CD4-positive, alpha-beta T cell (primary cell): Measurements from ENCODE around the gene PLXND1. TPM values are rescaled to one million over a fixed set of nuclear protein-coding genes. Genes with fewer than 3 reads are reported as not detected.
A peak's percentile ranks its signal among the peaks of the same experiment; 100 is the strongest.

ENCODE experiments used
- ATAC-seq: fragments of 200-7000 bp; cut with Tn5 transposase; one replicate; pipeline ENCODE4 v1.10.0; 2022; ENCODE audit warnings: mild to moderate bottlenecking; ENCODE audit not compliant: poor library complexity
- CTCF ChIA-PET: fragments of 350-600 bp; sonication (Branson Sonifier 250); formaldehyde crosslinking; loops from one replicate; lab custom pipeline; 2021; ENCODE audit warnings: antibody characterized with exemption, inconsistent platforms; lab: Charles Lee
- POLR2A ChIA-PET: fragments of 350-600 bp; sonication (Branson Sonifier 250); formaldehyde crosslinking; loops from one replicate; lab custom pipeline; 2021; ENCODE audit warnings: antibody characterized with exemption, inconsistent platforms; lab: Charles Lee
- DNase-seq, 14 experiments: peaks; one replicate each; pipeline ENCODE4 v3.0.0-alpha.2; 2013 to 2020; ENCODE audit warnings: mixed read lengths in 2 of 14
- H3K27ac ChIP-seq, 2 donors: one replicate each; pipeline versions ENCODE4 v1.5.1 to v1.7.0; 2013; ENCODE audit warnings: low read length in 2 of 2, low read depth in 1 of 2, mild to moderate bottlenecking in 1 of 2
- H3K27me3 ChIP-seq, 2 experiments: 1 replicate in 1 of 2; 2 replicates in 1 of 2; pipeline versions ENCODE4 v1.6.1 to v1.7.0; 2013; ENCODE audit warnings: low read length in 2 of 2, control low read depth in 1 of 2, mild to moderate bottlenecking in 1 of 2, moderate library complexity in 1 of 2; ENCODE audit not compliant: insufficient read depth in 2 of 2, control insufficient read depth in 1 of 2
- H3K36me3 ChIP-seq: one replicate; pipeline ENCODE4 v1.6.1; 2013; ENCODE audit warnings: low read length, control low read depth; ENCODE audit not compliant: insufficient read depth
- H3K4me1 ChIP-seq: one replicate; pipeline ENCODE4 v1.6.1; 2013; ENCODE audit warnings: low read length, control low read depth; ENCODE audit not compliant: insufficient read depth
- H3K4me3 ChIP-seq: one replicate; pipeline ENCODE4 v1.5.1; 2013; ENCODE audit warnings: mild to moderate bottlenecking, low read length, moderate library complexity
- H3K9me3 ChIP-seq, 2 experiments: 1 replicate in 1 of 2; 2 replicates in 1 of 2; pipeline versions ENCODE4 v1.6.1 to v1.7.0; 2013; ENCODE audit warnings: low read length in 2 of 2, mild to moderate bottlenecking in 2 of 2, control low read depth in 1 of 2, moderate library complexity in 1 of 2; ENCODE audit not compliant: control insufficient read depth in 1 of 2, insufficient read depth in 1 of 2
- H3K27ac Mint-ChIP-seq: one replicate; pipeline ENCODE4 v1.8.0; 2020; ENCODE audit warnings: mixed read lengths
- H3K27me3 Mint-ChIP-seq: one replicate; pipeline ENCODE4 v1.8.0; 2021; ENCODE audit warnings: mixed read lengths
- H3K36me3 Mint-ChIP-seq: one replicate; pipeline ENCODE4 v1.8.0; 2021; ENCODE audit warnings: low read depth, mixed read lengths
- H3K4me1 Mint-ChIP-seq: one replicate; pipeline ENCODE4 v1.8.0; 2021; ENCODE audit warnings: low read depth, mixed read lengths
- H3K4me3 Mint-ChIP-seq: one replicate; pipeline ENCODE4 v1.8.0; 2020; ENCODE audit warnings: mild to moderate bottlenecking, mixed read lengths
- H3K9me3 Mint-ChIP-seq: one replicate; pipeline ENCODE4 v1.8.0; 2020; ENCODE audit warnings: mixed read lengths
- intact Hi-C, 2 experiments: fragments of 100-400 bp; cut with DNase I in 1 of 2; cut with micrococcal nuclease in 1 of 2; formaldehyde crosslinking; loops; one replicate each; pipeline versions ENCODE4 v1.15.1 to v1.9.0; 2023 to 2025; cut with DNase I, micrococcal nuclease
- total RNA-seq, 174 experiments: library from RNA in 2 of 174; stranded (reverse) in 2 of 174; gene quantifications; one replicate each; pipeline ENCODE4 v1.2.3 and lab custom pipeline; 2021 to 2026
- TF ChIP-seq, protein P1 (sequence below): fragments of 200-600 bp; IDR thresholded peaks from one replicate; pipeline ENCODE4 v1.8.0; 2022; ENCODE audit warnings: antibody characterized with exemption, mild to moderate bottlenecking

PLXND1 gene
- total RNA-seq, 2 experiments from 2014 or later, result 61.7 to 62.5 TPM

DNA sequence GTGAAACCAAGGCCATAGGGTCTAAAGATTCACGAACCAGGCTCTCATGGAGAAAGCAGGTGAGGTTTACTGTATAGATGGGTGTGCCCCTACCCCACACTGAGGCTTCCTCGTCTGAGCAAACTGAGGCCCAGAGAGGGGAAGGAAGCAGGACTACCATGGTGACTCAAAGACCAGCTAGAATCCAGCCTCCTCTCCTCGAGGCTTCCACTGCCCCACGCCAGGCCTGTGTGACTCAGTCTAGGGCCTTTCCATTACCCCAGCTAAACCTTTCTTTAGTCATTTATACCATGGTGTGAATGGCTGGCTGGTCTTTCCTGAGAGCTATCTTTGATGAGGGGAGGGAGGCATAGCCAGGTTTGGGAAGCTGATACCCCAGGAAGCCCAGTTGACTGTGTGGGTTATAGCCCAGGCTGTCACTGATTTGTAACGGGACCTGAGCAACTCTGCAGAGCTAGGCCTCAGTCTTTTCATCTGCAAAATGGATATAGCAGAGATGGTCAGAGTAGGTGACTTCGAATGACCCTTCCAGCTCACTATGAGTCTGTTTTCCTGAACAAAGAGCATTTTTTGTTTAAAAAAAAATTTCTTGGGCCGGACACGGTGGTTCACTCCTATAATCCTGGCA lies 81.0 kb downstream of the PLXND1 start:
- CTCF ChIA-PET, result no interaction called here
- no peaks in the 10 kb centered on the region for H3K27me3 ChIP-seq
- no peak overlapping the region for H3K4me3 ChIP-seq
- DNase-seq (peak in 2 of 14 experiments; percentile 62 to 73), ATAC-seq (no peak)
- intact Hi-C loops, result no loop called here
- H3K27ac ChIP-seq, result no peak overlapping the region
- Mint-ChIP-seq H3K36me3 (no peaks in the 10 kb centered on the region), H3K9me3 (no peaks in the 10 kb centered on the region), H3K27me3 (no peaks in the 10 kb centered on the region), H3K4me3 (no peak overlapping the region), H3K27ac (no peak overlapping the region), H3K4me1 (no peaks in the 10 kb centered on the region)
- no peaks in the 10 kb centered on the region for H3K9me3 ChIP-seq
- POLR2A ChIA-PET, result no interaction called here
- no peaks in the 10 kb centered on the region for H3K36me3 ChIP-seq
- peaks cover 3% of the 10 kb centered on the region for H3K4me1 ChIP-seq
- TF ChIP-seq, protein P1, sequence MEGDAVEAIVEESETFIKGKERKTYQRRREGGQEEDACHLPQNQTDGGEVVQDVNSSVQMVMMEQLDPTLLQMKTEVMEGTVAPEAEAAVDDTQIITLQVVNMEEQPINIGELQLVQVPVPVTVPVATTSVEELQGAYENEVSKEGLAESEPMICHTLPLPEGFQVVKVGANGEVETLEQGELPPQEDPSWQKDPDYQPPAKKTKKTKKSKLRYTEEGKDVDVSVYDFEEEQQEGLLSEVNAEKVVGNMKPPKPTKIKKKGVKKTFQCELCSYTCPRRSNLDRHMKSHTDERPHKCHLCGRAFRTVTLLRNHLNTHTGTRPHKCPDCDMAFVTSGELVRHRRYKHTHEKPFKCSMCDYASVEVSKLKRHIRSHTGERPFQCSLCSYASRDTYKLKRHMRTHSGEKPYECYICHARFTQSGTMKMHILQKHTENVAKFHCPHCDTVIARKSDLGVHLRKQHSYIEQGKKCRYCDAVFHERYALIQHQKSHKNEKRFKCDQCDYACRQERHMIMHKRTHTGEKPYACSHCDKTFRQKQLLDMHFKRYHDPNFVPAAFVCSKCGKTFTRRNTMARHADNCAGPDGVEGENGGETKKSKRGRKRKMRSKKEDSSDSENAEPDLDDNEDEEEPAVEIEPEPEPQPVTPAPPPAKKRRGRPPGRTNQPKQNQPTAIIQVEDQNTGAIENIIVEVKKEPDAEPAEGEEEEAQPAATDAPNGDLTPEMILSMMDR, result no peak

DNA sequence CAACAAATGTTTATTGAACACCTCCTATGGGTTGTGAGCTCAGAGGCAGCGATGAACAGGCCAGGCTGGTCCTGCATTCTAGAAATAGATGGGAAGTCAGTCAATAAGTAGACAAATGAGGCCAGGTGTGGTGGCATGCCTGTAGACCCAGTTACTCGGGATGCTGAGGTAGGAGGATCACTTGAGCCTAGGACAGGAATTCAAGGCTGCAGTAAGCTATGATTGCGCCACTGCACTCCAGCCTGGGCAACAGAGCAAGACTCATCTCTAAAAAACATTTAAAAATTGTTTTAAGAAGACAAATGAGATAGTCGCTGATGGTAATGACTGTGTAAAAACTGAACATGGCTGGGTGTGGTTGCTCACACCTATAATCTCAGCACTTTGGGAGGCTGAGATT lies 82.4 kb downstream of the PLXND1 start:
- intact Hi-C loops, result no loop called here
- no peaks in the 10 kb centered on the region for H3K27me3 Mint-ChIP-seq
- POLR2A ChIA-PET, result no interaction called here

DNA sequence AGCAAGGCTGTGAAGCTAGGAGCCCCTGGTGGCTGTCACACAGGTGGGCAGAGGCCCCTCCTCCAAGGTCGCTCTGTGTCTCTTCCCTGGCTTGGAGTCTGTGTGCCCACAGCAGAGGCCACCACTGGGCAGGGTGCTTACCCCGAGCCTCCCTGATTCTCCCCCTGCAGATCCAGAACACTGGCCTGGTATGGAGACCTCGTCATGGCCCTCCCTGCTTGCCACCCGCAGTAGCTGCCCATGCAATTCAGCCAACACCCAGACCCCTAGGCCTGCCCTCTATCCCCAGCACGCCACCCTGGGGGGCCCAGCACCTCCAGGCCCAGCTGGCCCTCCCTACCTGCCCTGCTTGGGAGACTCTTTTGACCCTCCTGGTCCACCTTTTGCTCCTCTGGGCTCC lies 83.5 kb downstream of the PLXND1 start:
- CTCF ChIA-PET, result no interaction called here

More for the DNA sequence above, 82.4 kb downstream of the PLXND1 start:
- H3K27ac Mint-ChIP-seq, result no peak overlapping the region
- H3K27me3 ChIP-seq, result no peaks in the 10 kb centered on the region
- no peaks in the 10 kb centered on the region for H3K36me3 ChIP-seq
- H3K4me3 Mint-ChIP-seq, result no peak overlapping the region
- no peaks in the 10 kb centered on the region for H3K4me1 Mint-ChIP-seq
- no peak for DNase-seq
- TF ChIP-seq, protein P1, result no peak
- no peak for ATAC-seq
- H3K36me3 Mint-ChIP-seq, result no peaks in the 10 kb centered on the region
- no peak overlapping the region for H3K4me3 ChIP-seq
- CTCF ChIA-PET, result no interaction called here
- no peaks in the 10 kb centered on the region for H3K9me3 Mint-ChIP-seq
- H3K9me3 ChIP-seq, result no peaks in the 10 kb centered on the region
- H3K4me1 ChIP-seq, result peaks cover 3% of the 10 kb centered on the region
- H3K27ac ChIP-seq, result no peak overlapping the region

More for the DNA sequence above, 83.5 kb downstream of the PLXND1 start:
- DNase-seq (no peak), ATAC-seq (no peak)
- Histone ChIP-seq H3K4me1 (peaks cover 3% of the 10 kb centered on the region), H3K4me3 (no peak overlapping the region), H3K27ac (no peak overlapping the region), H3K9me3 (peaks cover 0 to 2% of the 10 kb centered on the region in 2 experiments), H3K36me3 (no peaks in the 10 kb centered on the region), H3K27me3 (no peaks in the 10 kb centered on the region)
- Mint-ChIP-seq H3K27ac (no peak overlapping the region), H3K9me3 (no peaks in the 10 kb centered on the region), H3K36me3 (no peaks in the 10 kb centered on the region), H3K4me1 (no peaks in the 10 kb centered on the region), H3K4me3 (no peak overlapping the region), H3K27me3 (no peaks in the 10 kb centered on the region)
- intact Hi-C loops, result no loop called here
- TF ChIP-seq, protein P1, result no peak
- POLR2A ChIA-PET, result no interaction called here
